ENCODE data around the gene TUBA3E.
"Not testable (repeated sequence)": the region's sequence is repeated elsewhere in the genome, so short reads cannot be mapped to it uniquely, and the experiment has no call there.

The TUBA3E gene

GRCh38 chr2:130166611-130167010 is 31.6 kb downstream of the TUBA3E start:
- not testable (repeated sequence) for H3K27ac ChIP-seq; DNase-seq (ENCODE audit: low read depth, low spot score)

- no peak for DNase-seq (ENCODE audit: low read depth, low spot score)
- no peak overlapping the region for H3K27ac ChIP-seq
Observed at GRCh38 chr2:130165293-130166016, 32.8 kb downstream of the TUBA3E start.

GRCh38 chr2:130162968-130163367 is 35.3 kb downstream of the TUBA3E start:
- no peak for DNase-seq (ENCODE audit: low read depth, low spot score)
- no peak overlapping the region for H3K27ac ChIP-seq

GRCh38 chr2:130162486-130162885 is 35.8 kb downstream of the TUBA3E start:
- not testable (repeated sequence) for H3K27ac ChIP-seq; DNase-seq (ENCODE audit: low read depth, low spot score)

GRCh38 chr2:130160838-130161705 is 37.2 kb downstream of the TUBA3E start:
- H3K27ac ChIP-seq; DNase-seq (ENCODE audit: low read depth, low spot score): not testable (repeated sequence)

- H3K27ac ChIP-seq, result no peak overlapping the region
- DNase-seq (ENCODE audit: low read depth, low spot score), result no peak
Observed at GRCh38 chr2:130160131-130160530, 38.1 kb downstream of the TUBA3E start.

GRCh38 chr2:130159376-130159775 is 38.9 kb downstream of the TUBA3E start:
- not testable (repeated sequence) for DNase-seq (ENCODE audit: low read depth, low spot score); H3K27ac ChIP-seq

- H3K27ac ChIP-seq, result no peak overlapping the region
- no peak for DNase-seq (ENCODE audit: low read depth, low spot score)
Observed at GRCh38 chr2:130158631-130159030, 39.6 kb downstream of the TUBA3E start.

- H3K27ac ChIP-seq; DNase-seq (ENCODE audit: low read depth, low spot score): not testable (repeated sequence)
Observed at GRCh38 chr2:130157825-130158514, 40.3 kb downstream of the TUBA3E start.

GRCh38 chr2:130157354-130157753 is 40.9 kb downstream of the TUBA3E start:
- H3K27ac ChIP-seq; DNase-seq (ENCODE audit: low read depth, low spot score): not testable (repeated sequence)

- DNase-seq (ENCODE audit: low read depth, low spot score), result no peak
- H3K27ac ChIP-seq, result no peak overlapping the region
Observed at GRCh38 chr2:130156624-130157004, 41.6 kb downstream of the TUBA3E start.

GRCh38 chr2:130155956-130156623 is 42.1 kb downstream of the TUBA3E start:
- H3K27ac ChIP-seq; DNase-seq (ENCODE audit: low read depth, low spot score): not testable (repeated sequence)

GRCh38 chr2:130154773-130155765 is 43.2 kb downstream of the TUBA3E start:
- H3K27ac ChIP-seq, result no peak overlapping the region

GRCh38 chr2:130154423-130154770 is 43.8 kb downstream of the TUBA3E start:
- not testable (repeated sequence) for DNase-seq (ENCODE audit: low read depth, low spot score); H3K27ac ChIP-seq

More at GRCh38 chr2:130154773-130155765, 43.2 kb downstream of the TUBA3E start:
- DNase-seq (ENCODE audit: low read depth, low spot score), result no peak

- DNase-seq (ENCODE audit: low read depth, low spot score), result not testable (repeated sequence)
Observed at GRCh38 chr2:130153721-130154422, 44.4 kb downstream of the TUBA3E start.

GRCh38 chr2:130152816-130153595 is 45.2 kb downstream of the TUBA3E start:
- no peak for DNase-seq (ENCODE audit: low read depth, low spot score)
- no peak overlapping the region for H3K27ac ChIP-seq

More at GRCh38 chr2:130153721-130154422, 44.4 kb downstream of the TUBA3E start:
- not testable (repeated sequence) for H3K27ac ChIP-seq

GRCh38 chr2:130152136-130152815 is 46.0 kb downstream of the TUBA3E start:
- H3K27ac ChIP-seq; DNase-seq (ENCODE audit: low read depth, low spot score): not testable (repeated sequence)
